Smooth muscle cell (in vitro differentiated cells): ENCODE data around the gene AWAT2. TPM values are rescaled to one million over a fixed set of nuclear protein-coding genes. Genes with fewer than 3 reads are reported as not detected.

Experiments
- DNase-seq: peaks from one replicate; lab custom pipeline; 2025; ENCODE audit not compliant: unreplicated experiment; lab: John Stamatoyannopoulos, UW
- H2AFZ ChIP-seq: fragments of 200-600 bp; sonication (generic); 2 replicates; pipeline ENCODE4 v1.6.0; 2016; ENCODE audit warnings: antibody characterized with exemption, low read depth, mild to moderate bottlenecking
- H3F3A ChIP-seq: fragments of 200-600 bp; sonication (generic); 2 replicates; pipeline ENCODE4 v1.6.0; 2017; ENCODE audit warnings: antibody characterized with exemption, low read depth
- H3K27ac ChIP-seq: fragments of 200-600 bp; sonication (generic); 2 replicates; pipeline ENCODE4 v1.5.1; 2016; ENCODE audit warnings: low read depth, mild to moderate bottlenecking
- H3K27me3 ChIP-seq: fragments of 200-600 bp; sonication (generic); 2 replicates; pipeline ENCODE4 v1.6.1; 2016; ENCODE audit warnings: low read depth, mild to moderate bottlenecking
- H3K36me3 ChIP-seq: fragments of 200-600 bp; sonication (generic); 2 replicates; pipeline ENCODE4 v1.5.1; 2016; ENCODE audit warnings: low read depth
- H3K4me1 ChIP-seq: fragments of 200-600 bp; sonication (generic); 2 replicates; pipeline ENCODE4 v1.5.1; 2016; ENCODE audit warnings: low read depth
- H3K4me2 ChIP-seq: fragments of 200-600 bp; sonication (generic); 2 replicates; pipeline ENCODE4 v1.6.0; 2016; ENCODE audit warnings: mild to moderate bottlenecking
- H3K4me3 ChIP-seq: fragments of 200-600 bp; sonication (generic); 2 replicates; pipeline ENCODE4 v1.5.1; 2016; ENCODE audit warnings: mild to moderate bottlenecking
- H3K79me2 ChIP-seq: fragments of 200-600 bp; sonication (generic); 2 replicates; pipeline ENCODE4 v1.6.0; 2016; ENCODE audit warnings: low read depth, mild to moderate bottlenecking
- H3K9ac ChIP-seq: fragments of 200-600 bp; sonication (generic); 2 replicates; pipeline ENCODE4 v1.6.0; 2016; ENCODE audit warnings: low read depth
- H3K9me3 ChIP-seq: fragments of 200-600 bp; sonication (generic); replicated peaks from 2 replicates; pipeline ENCODE4 v1.5.1; 2016; ENCODE audit warnings: low read depth
- H4K20me1 ChIP-seq: fragments of 200-600 bp; sonication (generic); 2 replicates; pipeline ENCODE4 v1.6.0; 2016; ENCODE audit warnings: low read depth
- CTCF ChIP-seq: fragments of 200-600 bp; sonication (generic); IDR thresholded peaks from 2 replicates; pipeline ENCODE4 v1.5.1; 2017; ENCODE audit warnings: borderline replicate concordance, mild to moderate bottlenecking, antibody characterized with exemption; ENCODE audit not compliant: insufficient read depth, poor library complexity, severe bottlenecking
- WGBS: methylation state at CpG from one replicate; pipeline ENCODE4 v1.1.7; 2016; ENCODE audit warnings: low lambda C conversion rate; 5-methylcytosine and 5-hydroxymethylcytosine counted together
- polyA plus RNA-seq: library from polyadenylated mRNA; unstranded; fragments of >200 nt; fragmentation: Nextera tagmentation; extraction: Ambion mirVana; gene quantifications from 2 replicates; pipeline ENCODE4 v1.2.1, GENCODE V29; 2016
- total RNA-seq: library from RNA; depleted of rRNA; stranded (reverse); fragments of >200 nt; gene quantifications from 2 replicates; pipeline ENCODE4 v1.2.3, GENCODE V29; 2014

AWAT2 gene
- total and polyA plus RNA-seq, 2 experiments from 2014 or later = not detected

GRCh38 chrX:70044541-70045245 is 5.0 kb downstream of the AWAT2 start:
- no peaks in the 10 kb centered on the region for H3K9me3 ChIP-seq
- H3K36me3 ChIP-seq = no peaks in the 10 kb centered on the region
- no peaks in the 10 kb centered on the region for H3K27me3 ChIP-seq
- H3K79me2 ChIP-seq = no peaks in the 10 kb centered on the region
- no peak for DNase-seq
- H3K4me3 ChIP-seq = no peak overlapping the region
- H3K9ac ChIP-seq = no peak overlapping the region
- H4K20me1 ChIP-seq = no peaks in the 10 kb centered on the region
- H2AFZ ChIP-seq = no peak overlapping the region
- H3K4me2 ChIP-seq = no peak overlapping the region
- 72% methylated on average over 4 of the region's 4 CpGs for WGBS
- no peak overlapping the region for H3K27ac ChIP-seq
- H3F3A ChIP-seq = no peaks in the 10 kb centered on the region
- no peaks in the 10 kb centered on the region for H3K4me1 ChIP-seq
- no peak for TF ChIP-seq CTCF

- TF ChIP-seq CTCF = no peak
- no peaks in the 10 kb centered on the region for H3K4me1 ChIP-seq
- no peak overlapping the region for H3K4me2 ChIP-seq
- H3K4me3 ChIP-seq = no peak overlapping the region
- no peaks in the 10 kb centered on the region for H3K36me3 ChIP-seq
- H3K9ac ChIP-seq = no peak overlapping the region
- no peak overlapping the region for H2AFZ ChIP-seq
- no peaks in the 10 kb centered on the region for H4K20me1 ChIP-seq
- H3F3A ChIP-seq = no peaks in the 10 kb centered on the region
- DNase-seq = no peak
- H3K27me3 ChIP-seq = no peaks in the 10 kb centered on the region
- no peak overlapping the region for H3K27ac ChIP-seq
- 85% methylated on average over 9 of the region's 9 CpGs for WGBS
- H3K79me2 ChIP-seq = no peaks in the 10 kb centered on the region
- no peaks in the 10 kb centered on the region for H3K9me3 ChIP-seq
Measured at GRCh38 chrX:70043685-70044084, 6.1 kb downstream of the AWAT2 start.

- H3K9me3 ChIP-seq = no peaks in the 10 kb centered on the region
- no peak for DNase-seq
- WGBS = 90% methylated on average over 11 of the region's 11 CpGs
- H3K4me1 ChIP-seq = no peaks in the 10 kb centered on the region
- H2AFZ ChIP-seq = no peak overlapping the region
- H3K27ac ChIP-seq = no peak overlapping the region
- no peak for TF ChIP-seq CTCF
- no peak overlapping the region for H3K4me2 ChIP-seq
- no peak overlapping the region for H3K9ac ChIP-seq
- H3F3A ChIP-seq = no peaks in the 10 kb centered on the region
- H3K36me3 ChIP-seq = no peaks in the 10 kb centered on the region
- no peaks in the 10 kb centered on the region for H3K79me2 ChIP-seq
- no peaks in the 10 kb centered on the region for H3K27me3 ChIP-seq
- no peak overlapping the region for H3K4me3 ChIP-seq
- H4K20me1 ChIP-seq = no peaks in the 10 kb centered on the region
Measured at GRCh38 chrX:70042399-70043371, 7.1 kb downstream of the AWAT2 start.
